Adrenal gland (tissue), 5 donors: Measurements from ENCODE around the gene PPP3CA.

ENCODE experiments used
- CTCF ChIP-seq, 6 experiments: fragments of 450-650 bp in 4 of 6; fragments of 200-600 bp in 2 of 6; sonication (generic) in 1 of 6; IDR thresholded peaks; 1 replicate in 5 of 6; 2 replicates in 1 of 6; pipeline versions ENCODE4 v1.5.1 to v1.8.0; 2016 to 2021; ENCODE audit warnings: antibody characterized with exemption in 6 of 6, mild to moderate bottlenecking in 2 of 6, moderate library complexity in 1 of 6
- POLR2A ChIP-seq, 2 donors: fragments of 450-650 bp; IDR thresholded peaks; one replicate each; pipeline ENCODE4 v1.6.1; 2017; ENCODE audit warnings: antibody characterized with exemption in 2 of 2, mild to moderate bottlenecking in 2 of 2, moderate library complexity in 1 of 2
- donor health status: DM: no; HTN: no; CAD: no.

DNA sequence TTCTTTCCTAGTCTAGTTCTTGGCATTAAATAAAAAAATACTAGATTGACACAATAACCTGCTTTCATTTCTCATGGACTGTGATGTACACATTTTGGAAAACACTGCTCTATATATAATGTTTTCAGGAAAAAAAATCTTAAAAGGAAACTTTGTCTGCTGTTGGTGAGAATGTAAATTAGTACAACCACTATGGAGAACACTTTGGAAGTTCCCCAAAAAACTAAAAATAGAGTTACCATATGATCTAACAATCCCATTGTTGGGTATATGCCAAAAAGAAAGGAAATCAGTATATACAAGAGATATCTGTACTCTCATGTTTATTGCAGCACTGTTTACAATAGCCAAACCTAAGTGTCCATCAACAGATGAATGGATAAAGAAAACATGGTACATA, 202.3 kb downstream of the PPP3CA start:
- no peak for TF ChIP-seq CTCF (IDR thresholded peaks at IDR 0.05)
- no peak for TF ChIP-seq POLR2A (IDR thresholded peaks at IDR 0.05)
